Panc1 (cell line): ENCODE measurements around the gene INPPL1.

Experiments
- CTCF ChIP-seq: fragments of 450-650 bp; IDR thresholded peaks from 2 replicates; pipeline ENCODE4 v1.5.1; 2017; ENCODE audit warnings: mild to moderate bottlenecking
- REST ChIP-seq, 2 experiments: IDR thresholded peaks; 2 replicates each; pipeline ENCODE4 v1.6.1; 2011 to 2012; ENCODE audit warnings: low read depth in 2 of 2, control low read depth in 1 of 2, low read length in 1 of 2, mild to moderate bottlenecking in 1 of 2, moderate library complexity in 1 of 2; ENCODE audit not compliant: insufficient read depth in 1 of 2

GRCh38 chr11:72226701-72227100 is 2.1 kb downstream of the INPPL1 start:
- TF ChIP-seq CTCF, result no peak
- TF ChIP-seq REST (IDR thresholded peaks at IDR 0.05; ENCODE audit: insufficient read depth in 1 of 2, low read depth in 2 of 2, low read length in 1 of 2), result no peak
